NCI-H524 (cell line): Measurements from ENCODE around the gene LASP1.
A peak's percentile ranks its signal among the peaks of the same experiment; 100 is the strongest.
"Not testable (repeated sequence)": the region's sequence is repeated elsewhere in the genome, so short reads cannot be mapped to it uniquely, and the experiment has no call there.

Experiments used
- DNase-seq, 2 experiments: peaks; one replicate each; lab custom pipeline; 2025; lab: John Stamatoyannopoulos, UW

Gene LASP1

GRCh38 chr17:38906460-38907228 is 36.8 kb downstream of the LASP1 start:
- DNase-seq: no peak

DNA sequence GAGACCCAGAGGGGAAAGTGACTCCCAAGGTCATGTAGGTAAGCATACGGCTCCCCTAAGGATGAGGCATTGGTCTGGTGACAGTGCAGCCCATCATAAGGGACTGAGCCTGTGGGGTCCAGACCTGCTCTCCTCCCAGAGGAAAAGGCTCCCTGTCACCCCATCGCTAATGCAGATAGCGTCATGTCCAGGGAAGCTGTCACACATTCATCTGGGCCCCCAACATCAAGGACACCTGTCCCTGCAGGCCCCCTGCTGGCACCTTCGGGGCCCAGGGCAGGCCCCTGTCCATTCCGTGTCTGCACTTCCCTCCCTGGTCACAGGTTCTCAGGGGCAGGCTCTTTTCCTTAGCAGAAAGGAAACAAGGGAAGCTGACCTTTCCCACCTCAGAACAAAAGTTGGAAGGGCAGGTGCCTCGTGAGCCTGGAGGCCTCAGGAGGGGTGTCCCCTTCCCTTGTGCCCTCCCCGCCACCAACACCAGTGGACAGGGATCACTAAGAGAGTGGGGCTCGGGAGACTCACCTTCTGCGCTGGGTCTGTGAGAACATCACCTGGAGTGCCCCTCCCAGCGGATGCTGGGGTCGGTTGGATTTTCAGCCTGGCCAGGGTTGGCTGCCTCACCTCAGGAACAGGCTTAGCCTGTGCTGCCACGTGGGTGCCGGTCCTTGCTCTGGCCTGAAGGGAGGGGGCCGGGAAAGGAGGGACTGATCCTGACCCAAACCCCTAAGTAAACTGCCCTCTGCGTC is 38.2 kb downstream of the LASP1 start:
- no peak for DNase-seq

DNA sequence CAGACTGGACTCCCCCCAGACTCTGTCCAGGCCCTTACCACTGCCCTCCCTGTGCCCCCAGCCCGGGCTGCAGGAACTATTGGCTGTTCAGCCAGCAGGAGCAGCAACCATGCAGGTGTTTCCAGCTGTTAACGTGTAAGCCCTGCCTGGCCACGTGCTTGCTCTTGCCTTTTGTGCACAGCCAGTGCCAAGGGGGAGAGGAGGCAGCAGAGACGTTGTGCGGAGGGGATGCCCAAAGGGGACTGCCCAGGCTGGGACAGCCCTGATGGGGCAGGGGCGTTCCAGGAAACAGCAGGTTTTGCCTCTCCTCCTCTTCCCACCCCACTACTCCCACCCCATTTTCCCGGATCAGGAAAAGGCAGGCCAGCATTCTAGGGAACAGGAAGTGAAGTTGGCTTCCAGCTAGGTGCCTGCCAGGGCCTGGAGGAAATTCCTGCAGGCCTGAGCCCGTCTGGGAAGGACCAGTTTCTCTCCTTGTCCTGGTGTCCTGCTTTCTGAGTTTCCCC is 38.9 kb downstream of the LASP1 start:
- no peak for DNase-seq

DNA sequence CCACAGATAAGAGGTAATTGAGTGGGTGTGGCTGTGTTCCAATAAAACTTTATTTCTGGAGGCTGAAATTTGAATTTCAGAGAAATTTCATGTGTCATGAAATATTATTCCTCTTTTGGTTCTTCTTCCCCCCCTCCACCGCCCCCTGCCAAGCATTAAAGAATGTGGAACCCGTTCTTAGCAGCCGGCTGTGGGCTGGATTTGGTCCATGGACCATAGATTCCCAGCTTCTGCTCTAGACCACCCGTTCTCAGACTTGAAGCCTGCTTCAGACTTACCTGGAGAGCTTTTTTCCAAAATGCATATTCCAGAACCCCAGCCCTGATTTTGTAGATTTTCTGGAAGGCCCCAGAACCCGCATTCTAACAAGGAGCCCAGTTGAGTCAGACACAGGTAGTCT is 40.5 kb downstream of the LASP1 start:
- DNase-seq: no peak

- DNase-seq: no peak
These were observed 41.3 kb downstream of the LASP1 start for GRCh38 chr17:38911081-38911730.

- not testable (repeated sequence) for DNase-seq
These were observed 41.8 kb downstream of the LASP1 start for GRCh38 chr17:38911731-38912081.

DNA sequence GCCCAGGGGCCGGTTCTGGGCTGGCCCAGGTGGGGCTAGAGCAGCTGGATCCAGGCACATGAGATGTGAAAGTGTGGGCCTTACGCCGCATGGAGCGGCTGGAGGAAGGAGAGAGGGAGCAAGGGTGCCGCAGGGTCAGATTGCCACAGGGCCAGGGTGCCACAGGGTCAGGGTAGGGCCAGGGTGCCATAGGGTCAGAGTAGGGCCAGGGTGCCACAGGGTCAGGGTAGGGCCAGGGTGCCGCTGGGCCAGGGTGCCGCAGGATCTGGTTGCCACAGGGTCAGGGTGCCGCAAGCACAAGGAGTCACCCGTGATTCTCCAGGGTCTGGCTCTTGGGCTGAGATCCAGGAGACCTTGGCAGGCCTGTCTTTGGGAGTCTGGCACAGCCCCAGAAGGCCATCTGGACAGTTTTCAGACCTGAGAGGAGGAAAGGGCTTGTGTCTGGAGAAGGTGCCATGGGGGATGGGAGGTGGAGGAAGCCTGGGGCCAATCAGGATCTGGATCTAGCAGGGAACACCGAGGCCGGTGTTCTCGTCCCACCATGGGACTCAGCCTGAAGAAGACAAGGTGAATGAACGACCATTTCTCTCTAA is 42.5 kb downstream of the LASP1 start:
- peak; percentile 78 to 81 for DNase-seq

- DNase-seq: no peak
These were observed 45.1 kb downstream of the LASP1 start for GRCh38 chr17:38914741-38915638.

DNA sequence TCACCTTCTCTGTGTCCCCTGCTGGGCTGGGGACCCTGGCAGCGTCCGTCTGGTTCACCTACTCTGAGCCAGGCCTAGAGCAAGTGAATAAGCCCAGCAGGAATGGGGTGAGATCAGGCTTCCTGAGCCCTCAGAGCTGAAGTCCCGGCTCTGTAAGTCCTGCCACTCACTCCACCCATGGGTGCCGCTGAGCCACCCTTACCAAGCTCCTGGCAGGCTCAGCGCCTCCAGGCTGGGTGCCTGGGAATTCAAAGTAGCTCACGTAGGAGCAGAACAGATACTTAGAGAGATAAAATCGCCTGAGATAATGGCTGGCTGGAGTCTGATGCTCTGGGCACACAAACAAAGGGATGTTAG is 45.8 kb downstream of the LASP1 start:
- DNase-seq: no peak

DNA sequence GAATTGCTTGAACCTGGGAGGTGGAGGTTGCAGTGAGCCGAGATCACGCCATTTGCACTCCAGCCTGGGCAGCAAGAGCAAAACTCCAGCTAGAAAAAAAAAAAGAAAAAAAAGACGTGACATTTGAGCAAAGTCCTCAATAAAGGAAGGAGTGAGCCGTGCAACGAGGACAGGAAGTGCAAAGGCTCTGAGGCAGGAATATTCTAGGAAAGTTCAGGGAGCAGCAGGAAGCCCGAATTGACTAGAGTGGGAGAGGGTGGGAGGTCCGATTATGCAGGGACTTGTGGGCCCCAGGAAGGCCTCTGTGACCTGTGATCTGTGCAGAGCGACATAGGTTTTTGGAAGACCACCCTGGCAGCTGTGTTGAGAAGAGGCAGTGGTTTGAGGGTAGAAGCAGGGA is 46.9 kb downstream of the LASP1 start:
- no peak for DNase-seq

DNA sequence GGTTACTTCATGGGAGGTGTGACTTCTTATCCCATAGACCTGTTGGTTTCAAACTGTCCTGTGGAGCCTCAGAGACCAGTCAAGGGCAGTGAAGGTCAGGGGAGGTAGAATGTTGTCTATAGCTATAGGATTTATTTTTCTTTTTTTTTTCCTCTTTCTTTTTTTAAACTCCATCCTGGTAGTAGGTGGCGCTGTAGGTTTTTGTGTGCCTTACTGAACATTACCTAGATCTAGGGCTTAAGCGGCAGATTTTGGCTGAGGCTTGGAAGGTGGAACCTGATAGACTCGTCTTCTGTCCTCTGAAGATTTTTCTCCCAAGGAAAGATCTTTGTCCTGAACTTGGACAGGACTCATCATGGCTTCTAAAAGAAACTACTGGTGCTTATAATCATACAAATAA is 47.4 kb downstream of the LASP1 start:
- peak in 1 of 2 experiments; percentile 43 for DNase-seq

GRCh38 chr17:38918129-38918913 is 48.5 kb downstream of the LASP1 start:
- no peak for DNase-seq

GRCh38 chr17:38918916-38919315 is 49.1 kb downstream of the LASP1 start:
- no peak for DNase-seq

DNA sequence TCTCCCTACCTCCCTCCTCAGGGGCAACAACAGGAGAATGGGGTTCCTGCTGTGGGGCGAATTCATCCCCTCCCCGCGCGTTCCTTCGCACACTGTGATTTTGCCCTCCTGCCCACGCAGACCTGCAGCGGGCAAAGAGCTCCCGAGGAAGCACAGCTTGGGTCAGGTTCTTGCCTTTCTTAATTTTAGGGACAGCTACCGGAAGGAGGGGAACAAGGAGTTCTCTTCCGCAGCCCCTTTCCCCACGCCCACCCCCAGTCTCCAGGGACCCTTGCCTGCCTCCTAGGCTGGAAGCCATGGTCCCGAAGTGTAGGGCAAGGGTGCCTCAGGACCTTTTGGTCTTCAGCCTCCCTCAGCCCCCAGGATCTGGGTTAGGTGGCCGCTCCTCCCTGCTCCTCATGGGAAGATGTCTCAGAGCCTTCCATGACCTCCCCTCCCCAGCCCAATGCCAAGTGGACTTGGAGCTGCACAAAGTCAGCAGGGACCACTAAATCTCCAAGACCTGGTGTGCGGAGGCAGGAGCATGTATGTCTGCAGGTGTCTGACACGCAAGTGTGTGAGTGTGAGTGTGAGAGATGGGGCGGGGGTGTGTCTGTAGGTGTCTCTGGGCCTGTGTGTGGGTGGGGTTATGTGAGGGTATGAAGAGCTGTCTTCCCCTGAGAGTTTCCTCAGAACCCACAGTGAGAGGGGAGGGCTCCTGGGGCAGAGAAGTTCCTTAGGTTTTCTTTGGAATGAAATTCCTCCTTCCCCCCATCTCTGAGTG is 49.6 kb downstream of the LASP1 start:
- no peak for DNase-seq

DNA sequence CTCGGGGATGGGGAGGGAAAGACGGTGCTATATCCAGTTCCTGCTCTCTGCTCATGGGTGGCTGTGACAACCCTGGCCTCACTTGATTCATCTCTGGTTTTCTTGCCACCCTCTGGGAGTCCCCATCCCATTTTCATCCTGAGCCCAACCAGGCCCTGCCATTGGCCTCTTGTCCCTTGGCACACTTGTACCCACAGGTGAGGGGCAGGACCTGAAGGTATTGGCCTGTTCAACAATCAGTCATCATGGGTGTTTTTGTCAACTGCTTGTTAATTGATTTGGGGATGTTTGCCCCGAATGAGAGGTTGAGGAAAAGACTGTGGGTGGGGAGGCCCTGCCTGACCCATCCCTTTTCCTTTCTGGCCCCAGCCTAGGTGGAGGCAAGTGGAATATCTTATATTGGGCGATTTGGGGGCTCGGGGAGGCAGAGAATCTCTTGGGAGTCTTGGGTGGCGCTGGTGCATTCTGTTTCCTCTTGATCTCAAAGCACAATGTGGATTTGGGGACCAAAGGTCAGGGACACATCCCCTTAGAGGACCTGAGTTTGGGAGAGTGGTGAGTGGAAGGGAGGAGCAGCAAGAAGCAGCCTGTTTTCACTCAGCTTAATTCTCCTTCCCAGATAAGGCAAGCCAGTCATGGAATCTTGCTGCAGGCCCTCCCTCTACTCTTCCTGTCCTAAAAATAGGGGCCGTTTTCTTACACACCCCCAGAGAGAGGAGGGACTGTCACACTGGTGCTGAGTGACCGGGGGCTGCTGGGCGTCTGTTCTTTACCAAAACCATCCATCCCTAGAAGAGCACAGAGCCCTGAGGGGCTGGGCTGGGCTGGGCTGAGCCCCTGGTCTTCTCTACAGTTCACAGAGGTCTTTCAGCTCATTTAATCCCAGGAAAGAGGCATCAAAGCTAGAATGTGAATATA is 50.8 kb downstream of the LASP1 start:
- DNase-seq: no peak

- DNase-seq: no peak
These were observed 52.0 kb downstream of the LASP1 start for GRCh38 chr17:38921756-38922411.

DNA sequence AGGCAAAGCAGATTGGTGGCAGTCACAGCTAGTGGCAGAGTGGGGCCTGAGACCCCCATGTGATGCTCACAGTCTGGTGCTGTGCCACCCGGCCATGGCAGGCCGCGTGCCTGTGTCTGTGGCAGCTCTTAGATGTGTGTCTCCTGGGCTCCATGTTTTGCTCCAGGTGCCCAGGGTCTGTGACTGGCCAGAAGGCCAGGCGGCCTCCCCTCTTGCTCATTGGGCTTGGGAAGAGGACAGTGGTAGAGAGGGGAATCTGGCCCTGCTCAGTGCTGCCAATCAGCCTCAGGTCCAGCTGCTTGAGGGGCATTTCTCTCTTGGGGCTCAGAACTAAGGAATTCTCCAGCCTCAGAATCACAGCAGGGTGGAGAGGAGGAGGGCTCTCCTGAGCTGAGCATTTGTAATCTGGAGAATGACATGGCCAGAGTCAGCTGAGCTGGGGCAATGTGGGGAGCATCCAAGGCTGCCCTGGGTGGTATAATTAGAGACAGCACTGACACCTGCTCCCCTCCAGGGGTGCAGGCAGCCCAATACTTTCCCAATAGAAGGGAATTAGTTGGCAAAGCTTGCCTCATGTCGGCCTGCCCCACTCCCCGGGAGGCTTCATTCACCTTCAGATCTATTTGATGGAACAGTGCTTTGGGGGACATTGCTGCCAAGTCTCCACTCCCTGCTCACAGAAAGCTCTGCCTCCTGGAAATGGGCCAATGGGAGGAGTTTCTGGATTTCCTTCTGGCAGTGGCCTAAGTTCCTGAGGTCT is 52.9 kb downstream of the LASP1 start:
- peak in 1 of 2 experiments; percentile 19 for DNase-seq
